Trophoblast cell (in vitro differentiated cells and primary cell): Measurements from ENCODE around the gene RAB3C.

Experiments used
- DNase-seq, 2 donors: peaks; one replicate each; pipeline ENCODE4 v3.0.0-alpha.2; 2016
- H2AFZ ChIP-seq: 2 replicates; pipeline ENCODE4 v1.6.1; 2013; ENCODE audit warnings: low read length, moderate library complexity, mild to moderate bottlenecking; ENCODE audit not compliant: insufficient read depth, poor library complexity
- H2AK5ac ChIP-seq: 2 replicates; pipeline ENCODE4 v1.6.1; 2013; ENCODE audit warnings: mild to moderate bottlenecking, low read length
- H2BK120ac ChIP-seq: 2 replicates; pipeline ENCODE4 v1.6.1; 2013; ENCODE audit warnings: low read length, mild to moderate bottlenecking, moderate library complexity; ENCODE audit not compliant: insufficient read depth, poor library complexity
- H2BK12ac ChIP-seq: 2 replicates; pipeline ENCODE4 v1.6.1; 2013; ENCODE audit warnings: mild to moderate bottlenecking, low read length, moderate library complexity
- H2BK5ac ChIP-seq: 2 replicates; pipeline ENCODE4 v1.6.1; 2013; ENCODE audit warnings: low read length, low read depth, moderate library complexity, mild to moderate bottlenecking; ENCODE audit not compliant: poor library complexity
- H3K14ac ChIP-seq: 2 replicates; pipeline ENCODE4 v1.6.1; 2013; ENCODE audit warnings: mild to moderate bottlenecking, low read length
- H3K18ac ChIP-seq: 2 replicates; pipeline ENCODE4 v1.6.1; 2013; ENCODE audit warnings: mild to moderate bottlenecking, low read length
- H3K23ac ChIP-seq: 2 replicates; pipeline ENCODE4 v1.6.1; 2013; ENCODE audit warnings: low read length
- H3K27ac ChIP-seq: 2 replicates; pipeline ENCODE4 v1.5.1; 2013; ENCODE audit warnings: low read depth, mild to moderate bottlenecking, inconsistent platforms, low read length, moderate library complexity
- H3K27me3 ChIP-seq: 2 replicates; pipeline ENCODE4 v1.6.1; 2013; ENCODE audit warnings: inconsistent platforms, mild to moderate bottlenecking, low read length, moderate library complexity; ENCODE audit not compliant: insufficient read depth
- H3K36me3 ChIP-seq, 2 experiments: 1 replicate in 1 of 2; 2 replicates in 1 of 2; pipeline ENCODE4 v1.6.1; 2013; ENCODE audit warnings: low read length in 2 of 2, mild to moderate bottlenecking in 2 of 2, moderate library complexity in 1 of 2; ENCODE audit not compliant: insufficient read depth in 2 of 2, control insufficient read depth in 1 of 2
- H3K4ac ChIP-seq: 2 replicates; pipeline ENCODE4 v1.6.1; 2013; ENCODE audit warnings: low read depth, mild to moderate bottlenecking, low read length, moderate library complexity
- H3K4me1 ChIP-seq, 2 experiments: 1 replicate in 1 of 2; 2 replicates in 1 of 2; pipeline ENCODE4 v1.6.1; 2013; ENCODE audit warnings: low read length in 2 of 2, mild to moderate bottlenecking in 2 of 2, moderate library complexity in 1 of 2; ENCODE audit not compliant: insufficient read depth in 2 of 2, control insufficient read depth in 1 of 2
- H3K4me2 ChIP-seq: 2 replicates; pipeline ENCODE4 v1.6.1; 2013; ENCODE audit warnings: inconsistent platforms, mild to moderate bottlenecking, low read length, moderate library complexity
- H3K4me3 ChIP-seq: 2 replicates; pipeline ENCODE4 v1.5.1; 2013; ENCODE audit warnings: mild to moderate bottlenecking, low read depth, low read length, inconsistent platforms
- H3K79me1 ChIP-seq: one replicate; pipeline ENCODE4 v1.6.1; 2013; ENCODE audit warnings: low read length
- H3K79me2 ChIP-seq: 2 replicates; pipeline ENCODE4 v1.6.1; 2013; ENCODE audit warnings: low read length, mild to moderate bottlenecking; ENCODE audit not compliant: control insufficient read depth, insufficient read depth, poor library complexity
- H3K9ac ChIP-seq: 2 replicates; pipeline ENCODE4 v1.6.1; 2013; ENCODE audit warnings: mild to moderate bottlenecking, low read length
- H3K9me3 ChIP-seq: 2 replicates; pipeline ENCODE4 v1.6.1; 2013; ENCODE audit warnings: low read depth, mild to moderate bottlenecking, control low read depth, inconsistent platforms, low read length; ENCODE audit not compliant: insufficient read depth
- H4K12ac ChIP-seq: 2 replicates; pipeline ENCODE4 v1.6.1; 2013; ENCODE audit warnings: low read depth, mild to moderate bottlenecking, low read length, moderate library complexity
- H4K8ac ChIP-seq: 2 replicates; pipeline ENCODE4 v1.6.1; 2013; ENCODE audit warnings: low read depth, mild to moderate bottlenecking, low read length, moderate library complexity
- H4K91ac ChIP-seq: one replicate; pipeline ENCODE4 v1.6.1; 2013; ENCODE audit warnings: low read depth, mild to moderate bottlenecking, low read length, moderate library complexity
- WGBS: extraction: QIAGEN DNeasy Blood & Tissue Kit; methylation state at CpG from one replicate; pipeline ENCODE4 v1.1.7; 2013; ENCODE audit warnings: missing lambda C conversion rate; ENCODE audit not compliant: insufficient read length, insufficient coverage; ENCODE audit errors: extremely low coverage; 5-methylcytosine and 5-hydroxymethylcytosine counted together

Gene RAB3C

GRCh38 chr5:58890265-58890664, 307.4 kb downstream of the RAB3C start:
- no CpG with 5 or more reads among the region's 12 CpGs for WGBS

GRCh38 chr5:58890701-58891085, 307.8 kb downstream of the RAB3C start:
- Histone ChIP-seq H3K9me3 (no peaks in the 10 kb centered on the region), H2BK5ac (no peak overlapping the region), H3K79me2 (no peaks in the 10 kb centered on the region), H3K27ac (no peak overlapping the region), H3K9ac (no peak overlapping the region), H3K4me2 (no peak overlapping the region), H3K4ac (no peak overlapping the region), H2AFZ (no peak overlapping the region), H3K4me1 (peaks cover 0 to 6% of the 10 kb centered on the region in 2 experiments), H3K27me3 (no peaks in the 10 kb centered on the region), H2BK12ac (peak overlapping the region; percentile 51), H3K36me3 (no peaks in the 10 kb centered on the region), H2AK5ac (no peak overlapping the region), H3K79me1 (peaks cover 7% of the 10 kb centered on the region), H2BK120ac (no peak overlapping the region), H3K23ac (no peak overlapping the region), H4K12ac (no peak overlapping the region), H3K18ac (no peak overlapping the region), H4K8ac (no peak overlapping the region), H3K14ac (no peak overlapping the region), H3K4me3 (no peak overlapping the region), H4K91ac (no peak overlapping the region)
- no CpG with 5 or more reads among the region's 6 CpGs for WGBS
- DNase-seq: no peak

More at GRCh38 chr5:58890265-58890664, 307.4 kb downstream of the RAB3C start:
- Histone ChIP-seq H3K79me2 (no peaks in the 10 kb centered on the region), H3K23ac (no peak overlapping the region), H3K36me3 (no peaks in the 10 kb centered on the region), H3K9me3 (no peaks in the 10 kb centered on the region), H4K12ac (no peak overlapping the region), H2BK120ac (no peak overlapping the region), H3K4me1 (peaks cover 0 to 6% of the 10 kb centered on the region in 2 experiments), H2BK5ac (no peak overlapping the region), H3K4ac (no peak overlapping the region), H3K4me2 (no peak overlapping the region), H3K18ac (no peak overlapping the region), H3K4me3 (no peak overlapping the region), H3K79me1 (peaks cover 7% of the 10 kb centered on the region), H4K8ac (no peak overlapping the region), H2AFZ (no peak overlapping the region), H3K27ac (no peak overlapping the region), H3K9ac (no peak overlapping the region), H3K27me3 (no peaks in the 10 kb centered on the region), H4K91ac (no peak overlapping the region), H2BK12ac (peak overlapping the region; percentile 51), H3K14ac (no peak overlapping the region), H2AK5ac (no peak overlapping the region)
- DNase-seq: no peak

GRCh38 chr5:58891086-58891970, 308.5 kb downstream of the RAB3C start:
- Histone ChIP-seq H3K4me3 (no peak overlapping the region), H3K79me1 (peaks cover 7% of the 10 kb centered on the region), H4K12ac (peak overlapping the region; percentile 64), H3K4ac (no peak overlapping the region), H3K36me3 (no peaks in the 10 kb centered on the region), H3K4me2 (peak overlapping the region; percentile 59), H3K79me2 (no peaks in the 10 kb centered on the region), H2AK5ac (no peak overlapping the region), H2BK5ac (peak overlapping the region; percentile 52), H3K23ac (no peak overlapping the region), H3K27ac (peak overlapping the region; percentile 76), H2BK12ac (peak overlapping the region; percentile 54), H4K8ac (peak overlapping the region; percentile 58), H3K9ac (no peak overlapping the region), H3K9me3 (no peaks in the 10 kb centered on the region), H2AFZ (peak overlapping the region; percentile 37), H3K27me3 (no peaks in the 10 kb centered on the region), H3K14ac (no peak overlapping the region), H4K91ac (peak overlapping the region; percentile 66), H2BK120ac (no peak overlapping the region), H3K4me1 (peaks cover 0 to 6% of the 10 kb centered on the region in 2 experiments), H3K18ac (no peak overlapping the region)
- WGBS: no CpG with 5 or more reads among the region's 18 CpGs
- peak; percentile 40 to 81 for DNase-seq

GRCh38 chr5:58891971-58892343, 309.1 kb downstream of the RAB3C start:
- H3K4me2 ChIP-seq: no peak overlapping the region
- H3K36me3 ChIP-seq: no peaks in the 10 kb centered on the region
- DNase-seq: no peak
- no peak overlapping the region for H3K4me3 ChIP-seq
- H3K79me2 ChIP-seq: no peaks in the 10 kb centered on the region
- no peak overlapping the region for H4K91ac ChIP-seq
- H3K9me3 ChIP-seq: no peaks in the 10 kb centered on the region
- no peak overlapping the region for H2AFZ ChIP-seq
- no peak overlapping the region for H2BK120ac ChIP-seq
- H2BK12ac ChIP-seq: no peak overlapping the region
- no peak overlapping the region for H3K4ac ChIP-seq
- no peaks in the 10 kb centered on the region for H3K27me3 ChIP-seq
- H2AK5ac ChIP-seq: no peak overlapping the region
- no peak overlapping the region for H4K8ac ChIP-seq
- no peak overlapping the region for H3K18ac ChIP-seq
- no peak overlapping the region for H3K9ac ChIP-seq
- no peak overlapping the region for H2BK5ac ChIP-seq
- H3K23ac ChIP-seq: no peak overlapping the region
- peaks cover 7% of the 10 kb centered on the region for H3K79me1 ChIP-seq
- H3K4me1 ChIP-seq: peaks cover 0 to 4% of the 10 kb centered on the region in 2 experiments
- no peak overlapping the region for H3K14ac ChIP-seq
- no peak overlapping the region for H3K27ac ChIP-seq
- H4K12ac ChIP-seq: no peak overlapping the region
